Activated B cell treated with CpG ODN at 0.5 μM for 24 hours (primary cell): ENCODE data around the gene KLK13. TPM values are rescaled to one million over a fixed set of nuclear protein-coding genes. Genes with fewer than 3 reads are reported as not detected.

Source experiments
- ATAC-seq: fragments of 200-7000 bp; cut with Tn5 transposase; one replicate; pipeline ENCODE4 v1.10.0; 2021; ENCODE audit warnings: low read depth, mild to moderate bottlenecking, moderate library complexity
- CTCF ChIA-PET: fragments of 350-600 bp; sonication (Branson Sonifier 250); formaldehyde crosslinking; loops from one replicate; lab custom pipeline; 2021; ENCODE audit warnings: antibody characterized with exemption; lab: Charles Lee
- POLR2A ChIA-PET: fragments of 350-600 bp; sonication (Branson Sonifier 250); formaldehyde crosslinking; loops from one replicate; lab custom pipeline; 2021; ENCODE audit warnings: antibody characterized with exemption; lab: Charles Lee
- DNase-seq: peaks from one replicate; pipeline ENCODE4 v3.0.0; 2022
- H3K27ac Mint-ChIP-seq: one replicate; pipeline ENCODE4 v1.8.0; 2020; ENCODE audit warnings: mixed read lengths
- H3K27me3 Mint-ChIP-seq: one replicate; pipeline ENCODE4 v1.8.0; 2021; ENCODE audit warnings: mixed read lengths
- H3K36me3 Mint-ChIP-seq: one replicate; pipeline ENCODE4 v1.8.0; 2021; ENCODE audit warnings: low read depth, mixed read lengths
- H3K4me1 Mint-ChIP-seq: one replicate; pipeline ENCODE4 v1.8.0; 2021; ENCODE audit warnings: mixed read lengths
- H3K4me3 Mint-ChIP-seq: one replicate; pipeline ENCODE4 v1.8.0; 2020; ENCODE audit warnings: mild to moderate bottlenecking, mixed read lengths
- H3K9me3 Mint-ChIP-seq: one replicate; pipeline ENCODE4 v1.8.0; 2020; ENCODE audit warnings: mixed read lengths
- intact Hi-C: fragments of 100-400 bp; cut with micrococcal nuclease; formaldehyde crosslinking; loops from one replicate; pipeline ENCODE4 v1.15.1; 2024
- total RNA-seq: library from RNA; stranded (reverse); gene quantifications from 2 replicates; pipeline ENCODE4 v1.2.3, GENCODE V29; 2022
- TF ChIP-seq, protein P1 (sequence below): fragments of 200-600 bp; IDR thresholded peaks from one replicate; pipeline ENCODE4 v1.8.0; 2022; ENCODE audit warnings: antibody characterized with exemption, mild to moderate bottlenecking

The KLK13 gene
- total RNA-seq, 1 donor from 2014 or later = not detected

DNA sequence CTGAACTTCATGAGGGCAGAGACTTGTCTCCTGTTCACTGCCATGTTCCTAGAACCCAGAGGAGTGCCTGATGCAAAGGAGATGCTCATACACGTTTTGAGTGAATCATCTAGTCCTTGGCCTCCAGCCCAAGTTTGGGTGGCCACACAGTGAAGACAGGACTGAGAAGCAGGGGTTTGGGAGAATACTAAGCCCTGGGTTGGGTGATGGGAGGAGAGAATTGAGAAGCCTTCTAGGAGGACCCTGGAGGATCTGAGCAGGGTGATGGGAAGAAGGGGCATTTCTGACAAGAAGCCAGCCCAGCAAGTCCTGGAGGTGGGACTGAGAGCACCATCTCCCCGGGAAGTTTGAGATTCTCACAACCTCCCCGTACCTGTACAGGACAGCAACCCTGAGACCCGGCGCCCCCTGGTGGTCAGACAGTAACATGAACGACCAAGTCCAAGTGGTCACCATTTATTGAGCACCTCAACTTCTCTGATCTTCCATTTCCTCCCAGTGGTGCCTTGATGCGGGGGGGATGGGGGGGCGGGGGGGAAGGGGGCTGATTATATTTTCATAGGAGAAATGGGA lies 32.4 kb upstream of the KLK13 start:
- H3K9me3 Mint-ChIP-seq = no peaks in the 10 kb centered on the region
- ATAC-seq = peak; percentile 71
- peak; percentile 53 for DNase-seq
- H3K4me3 Mint-ChIP-seq = no peak overlapping the region
- peaks cover 48% of the 10 kb centered on the region for H3K36me3 Mint-ChIP-seq
- TF ChIP-seq, protein P1, sequence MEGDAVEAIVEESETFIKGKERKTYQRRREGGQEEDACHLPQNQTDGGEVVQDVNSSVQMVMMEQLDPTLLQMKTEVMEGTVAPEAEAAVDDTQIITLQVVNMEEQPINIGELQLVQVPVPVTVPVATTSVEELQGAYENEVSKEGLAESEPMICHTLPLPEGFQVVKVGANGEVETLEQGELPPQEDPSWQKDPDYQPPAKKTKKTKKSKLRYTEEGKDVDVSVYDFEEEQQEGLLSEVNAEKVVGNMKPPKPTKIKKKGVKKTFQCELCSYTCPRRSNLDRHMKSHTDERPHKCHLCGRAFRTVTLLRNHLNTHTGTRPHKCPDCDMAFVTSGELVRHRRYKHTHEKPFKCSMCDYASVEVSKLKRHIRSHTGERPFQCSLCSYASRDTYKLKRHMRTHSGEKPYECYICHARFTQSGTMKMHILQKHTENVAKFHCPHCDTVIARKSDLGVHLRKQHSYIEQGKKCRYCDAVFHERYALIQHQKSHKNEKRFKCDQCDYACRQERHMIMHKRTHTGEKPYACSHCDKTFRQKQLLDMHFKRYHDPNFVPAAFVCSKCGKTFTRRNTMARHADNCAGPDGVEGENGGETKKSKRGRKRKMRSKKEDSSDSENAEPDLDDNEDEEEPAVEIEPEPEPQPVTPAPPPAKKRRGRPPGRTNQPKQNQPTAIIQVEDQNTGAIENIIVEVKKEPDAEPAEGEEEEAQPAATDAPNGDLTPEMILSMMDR = no peak
- intact Hi-C loops = no loop called here
- ChIA-PET CTCF (no interaction called here), POLR2A (no interaction called here)
- H3K4me1 Mint-ChIP-seq = no peaks in the 10 kb centered on the region
- H3K27me3 Mint-ChIP-seq = no peaks in the 10 kb centered on the region
- H3K27ac Mint-ChIP-seq = no peak overlapping the region

- Mint-ChIP-seq H3K36me3 (peaks cover 42% of the 10 kb centered on the region), H3K27ac (no peak overlapping the region), H3K9me3 (no peaks in the 10 kb centered on the region), H3K27me3 (no peaks in the 10 kb centered on the region), H3K4me3 (no peak overlapping the region), H3K4me1 (no peaks in the 10 kb centered on the region)
- TF ChIP-seq, protein P1 = no peak
- CTCF ChIA-PET = interaction anchor here (0.6 kb wide), 1 partner anchor 225 kb away, joined by 3 read pairs; no protein-coding TSS in a partner anchor
- no peak for DNase-seq
- no peak for ATAC-seq
- intact Hi-C loops = no loop called here
- POLR2A ChIA-PET = no interaction called here
Measured at GRCh38 chr19:51096473-51097165, 31.7 kb upstream of the KLK13 start.

DNA sequence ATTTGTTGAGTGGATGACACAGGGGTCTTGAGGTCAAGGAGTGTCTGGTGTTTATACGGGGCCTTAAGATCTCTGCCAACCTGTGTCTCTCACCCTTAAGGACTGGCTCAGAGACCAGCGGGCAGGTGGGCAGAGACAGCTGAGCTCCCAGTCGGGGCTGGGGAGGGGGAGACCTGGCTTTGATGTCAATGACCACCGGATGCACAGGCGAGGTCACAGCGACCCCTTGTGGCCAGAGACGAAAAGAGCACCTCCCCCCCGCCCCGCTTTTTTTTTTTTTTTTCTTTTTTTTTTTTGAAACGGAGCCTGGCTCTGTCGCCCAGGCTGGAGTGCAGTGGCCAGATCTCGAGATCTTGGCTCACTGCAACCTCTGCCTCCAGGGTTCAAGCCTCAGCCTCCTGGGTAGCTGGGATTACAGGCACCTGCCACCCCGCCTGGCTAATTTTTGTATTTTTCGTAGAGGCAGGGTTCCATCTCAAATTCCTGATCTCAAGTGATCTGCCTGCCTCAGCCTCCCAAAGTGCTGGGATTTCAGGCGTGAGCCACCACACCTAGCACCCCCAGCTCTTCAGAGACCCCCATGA lies 29.9 kb upstream of the KLK13 start:
- H3K4me1 Mint-ChIP-seq = no peaks in the 10 kb centered on the region
- ChIA-PET CTCF (no interaction called here), POLR2A (interaction anchor here (0.6 to 0.7 kb wide), 2 partner anchors 14 to 25 kb away, joined by 7 to 8 read pairs; no protein-coding TSS in a partner anchor)
- ATAC-seq = no peak
- TF ChIP-seq, protein P1 = no peak
- peaks cover 27% of the 10 kb centered on the region for H3K36me3 Mint-ChIP-seq
- H3K27ac Mint-ChIP-seq = no peak overlapping the region
- no peak for DNase-seq
- no peak overlapping the region for H3K4me3 Mint-ChIP-seq
- no peaks in the 10 kb centered on the region for H3K27me3 Mint-ChIP-seq
- intact Hi-C loops = no loop called here
- no peaks in the 10 kb centered on the region for H3K9me3 Mint-ChIP-seq

DNA sequence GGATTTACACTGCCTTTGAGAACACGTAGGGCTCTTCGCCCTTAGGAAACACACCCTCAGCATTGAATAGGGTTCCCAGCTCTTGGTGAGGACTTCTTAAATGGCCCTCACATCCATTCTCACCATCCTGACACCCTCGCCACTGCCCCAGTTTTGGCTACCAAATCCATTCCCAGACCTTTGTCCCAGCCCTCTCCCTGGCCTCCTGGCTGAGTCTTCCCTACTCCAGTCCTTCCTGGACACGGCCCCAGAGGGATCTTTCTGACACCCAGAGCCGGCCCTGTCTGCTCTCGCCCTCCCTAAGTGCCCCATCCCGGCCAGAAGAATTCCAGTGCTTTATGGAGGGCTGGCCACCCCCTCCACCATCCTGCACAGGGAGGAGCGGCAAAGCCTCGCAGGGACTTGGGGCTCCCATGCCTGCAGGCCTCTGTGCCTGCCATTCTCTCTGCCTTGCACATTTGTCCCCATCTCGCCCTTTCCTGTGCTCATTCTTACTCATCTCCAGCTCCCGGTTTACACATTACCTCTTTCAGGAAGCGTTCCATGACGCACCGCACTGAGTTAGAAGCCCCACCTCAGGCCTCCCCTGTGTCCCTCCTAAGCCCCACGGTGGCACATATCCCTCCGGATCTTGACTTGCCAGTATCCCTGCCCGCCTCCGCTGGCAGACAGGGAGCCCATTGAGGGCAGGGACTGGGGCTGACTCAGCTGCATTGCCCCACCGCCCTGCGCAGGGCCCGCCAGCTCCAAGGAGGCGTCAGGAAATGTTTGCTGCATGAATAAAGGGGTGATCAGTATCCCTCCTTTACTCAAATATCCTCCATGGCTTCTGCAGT lies 28.8 kb upstream of the KLK13 start:
- ChIA-PET CTCF (no interaction called here), POLR2A (no interaction called here)
- H3K4me1 Mint-ChIP-seq = no peaks in the 10 kb centered on the region
- ATAC-seq = no peak
- H3K36me3 Mint-ChIP-seq = peaks cover 19% of the 10 kb centered on the region
- H3K9me3 Mint-ChIP-seq = no peaks in the 10 kb centered on the region
- DNase-seq = no peak
- no peak overlapping the region for H3K27ac Mint-ChIP-seq
- no peaks in the 10 kb centered on the region for H3K27me3 Mint-ChIP-seq
- TF ChIP-seq, protein P1 = no peak
- intact Hi-C loops = no loop called here
- H3K4me3 Mint-ChIP-seq = no peak overlapping the region
